MCF 10A (cell line): ENCODE results near the gene EHBP1. TPM values are rescaled to one million over a fixed set of nuclear protein-coding genes. Genes with fewer than 3 reads are reported as not detected.

Experiments
- BruUV-seq: library from RNA; stranded (reverse); fragments of 400-500 nt; replicated peaks from 2 replicates; lab custom pipeline; 2021; lab: Mats Ljungman, UMichigan
- CTCF ChIA-PET: fragments of 300-600 bp; sonication (Branson Sonifier 250); formaldehyde crosslinking; extraction: SDS; loops from one replicate; lab custom pipeline; 2021; ENCODE audit warnings: antibody characterized with exemption, inconsistent platforms; lab: Yijun Ruan, JAX
- POLR2A ChIA-PET: fragments of 300-600, 350-650 bp; sonication (Branson Sonifier 250); formaldehyde crosslinking; extraction: SDS; loops from one replicate; lab custom pipeline; 2020; ENCODE audit warnings: antibody characterized with exemption, inconsistent platforms; lab: Yijun Ruan, JAX
- DNase-seq: peaks from one replicate; pipeline ENCODE4 v3.0.0-alpha.2; 2018; ENCODE audit not compliant: unreplicated experiment
- H3K27ac Mint-ChIP-seq: one replicate; pipeline ENCODE4 v1.8.0; 2022; ENCODE audit warnings: mild to moderate bottlenecking, low read depth, mixed read lengths; ENCODE audit not compliant: unreplicated experiment
- H3K27me3 Mint-ChIP-seq: one replicate; pipeline ENCODE4 v1.8.0; 2022; ENCODE audit warnings: mixed read lengths; ENCODE audit not compliant: insufficient read depth, unreplicated experiment
- H3K36me3 Mint-ChIP-seq: one replicate; pipeline ENCODE4 v1.8.0; 2022; ENCODE audit warnings: mild to moderate bottlenecking, moderate library complexity, mixed read lengths; ENCODE audit not compliant: insufficient read depth, unreplicated experiment
- H3K4me1 Mint-ChIP-seq: one replicate; pipeline ENCODE4 v1.8.0; 2022; ENCODE audit warnings: mixed read lengths; ENCODE audit not compliant: insufficient read depth, unreplicated experiment
- H3K4me3 Mint-ChIP-seq: one replicate; pipeline ENCODE4 v1.8.0; 2022; ENCODE audit warnings: mild to moderate bottlenecking, moderate library complexity, mixed read lengths; ENCODE audit not compliant: unreplicated experiment
- H3K9me3 Mint-ChIP-seq: one replicate; pipeline ENCODE4 v1.8.0; 2022; ENCODE audit warnings: mixed read lengths; ENCODE audit not compliant: unreplicated experiment
- CTCF ChIP-seq: fragments of 200-600 bp; IDR thresholded peaks from one replicate; pipeline ENCODE4 v1.8.0; 2022; ENCODE audit warnings: antibody characterized with exemption, mild to moderate bottlenecking; ENCODE audit not compliant: unreplicated experiment
- intact Hi-C: fragments of 100-400 bp; cut with micrococcal nuclease; formaldehyde crosslinking; loops from 2 replicates; pipeline ENCODE4 v1.14.1; 2022
- total RNA-seq: library from RNA; stranded (reverse); gene quantifications from 2 replicates; pipeline ENCODE4 v1.2.3, GENCODE V29; 2022

Gene EHBP1
- total RNA-seq, 1 experiment from 2014 or later: 81.2 TPM

GRCh38 chr2:62704654-62705006 lies 883 bp upstream of the EHBP1 start:
- Mint-ChIP-seq H3K9me3 (no peaks in the 10 kb centered on the region), H3K36me3 (peaks cover 17% of the 10 kb centered on the region), H3K4me3 (peak overlapping the region; percentile 87), H3K27ac (peak overlapping the region; percentile 78), H3K4me1 (peaks cover 30% of the 10 kb centered on the region), H3K27me3 (no peaks in the 10 kb centered on the region)
- TSS peak; percentile 92 for BruUV-seq
- CTCF ChIA-PET: interaction anchor here (0.6 to 0.7 kb wide), 2 partner anchors 71 to 319 kb away, joined by 3 read pairs; no protein-coding TSS in a partner anchor
- intact Hi-C loops: loop anchor here (2.0 to 10.0 kb wide), 3 partner anchors 44 to 480 kb away; no protein-coding TSS in a partner anchor
- POLR2A ChIA-PET: interaction anchor here (0.5 to 3.3 kb wide), 21 partner anchors 8 to 1138 kb away, joined by 3 to 29 read pairs (median 4); partner anchors contain the start of gene TMEM17
- TF ChIP-seq CTCF: no peak
- no peak for DNase-seq

- DNase-seq: peak; percentile 65
- intact Hi-C loops: loop anchor here (1.0 to 10.0 kb wide), 6 partner anchors 45 to 479 kb away; partner anchors contain the start of gene TMEM17
- no peaks in the 10 kb centered on the region for H3K9me3 Mint-ChIP-seq
- H3K4me3 Mint-ChIP-seq: peak overlapping the region; percentile 87
- peak; percentile 5 for TF ChIP-seq CTCF
- ChIA-PET POLR2A (interaction anchor here (0.6 to 3.3 kb wide), 12 partner anchors 15 to 250 kb away, joined by 3 to 29 read pairs (median 10); partner anchors contain the start of gene TMEM17), CTCF (interaction anchor here (0.6 kb wide), 1 partner anchor 235 kb away, joined by 3 read pairs; no protein-coding TSS in a partner anchor)
- H3K27me3 Mint-ChIP-seq: no peaks in the 10 kb centered on the region
- BruUV-seq: no TSS peak
- peaks cover 17% of the 10 kb centered on the region for H3K36me3 Mint-ChIP-seq
- peak overlapping the region; percentile 78 for H3K27ac Mint-ChIP-seq
- H3K4me1 Mint-ChIP-seq: peaks cover 30% of the 10 kb centered on the region
Observed at GRCh38 chr2:62705859-62706720, 577 bp downstream of the EHBP1 start.

- no TSS peak for BruUV-seq
- peak overlapping the region; percentile 87 for H3K4me3 Mint-ChIP-seq
- H3K27ac Mint-ChIP-seq: peak overlapping the region; percentile 78
- TF ChIP-seq CTCF: no peak
- peaks cover 30% of the 10 kb centered on the region for H3K4me1 Mint-ChIP-seq
- H3K9me3 Mint-ChIP-seq: no peaks in the 10 kb centered on the region
- peak; percentile 9 for DNase-seq
- peaks cover 17% of the 10 kb centered on the region for H3K36me3 Mint-ChIP-seq
- intact Hi-C loops: loop anchor here (1.0 to 10.0 kb wide), 5 partner anchors 70 to 478 kb away; partner anchors contain the start of gene TMEM17
- ChIA-PET POLR2A (interaction anchor here (0.6 to 2.6 kb wide), 15 partner anchors 12 to 251 kb away, joined by 3 to 19 read pairs (median 4); partner anchors contain the start of gene TMEM17), CTCF (interaction anchor here (0.6 kb wide), 2 partner anchors 92 to 244 kb away, joined by 3 to 5 read pairs; no protein-coding TSS in a partner anchor)
- H3K27me3 Mint-ChIP-seq: no peaks in the 10 kb centered on the region
Observed at GRCh38 chr2:62706721-62707521, 1.4 kb downstream of the EHBP1 start.
